ENCODE data around the gene FAM168A.

- TF ChIP-seq CTCF (conservative IDR thresholded peaks at IDR 0.05 in 1 of 2, IDR thresholded peaks at IDR 0.05 in 1 of 2; ENCODE audit: extremely low read depth in 1 of 2, insufficient read depth in 1 of 2, low read depth in 1 of 2, low read length in 2 of 2) (no peak), EZH2 (IDR thresholded peaks at IDR 0.05; ENCODE audit: borderline replicate concordance, low read length) (no peak)
Measured at GRCh38 chr11:73559743-73560142, 38.2 kb downstream of the FAM168A start.

Data from mammary epithelial cell (primary cell).